ENCODE measurements around the gene TNS1. TPM values are rescaled to one million over a fixed set of nuclear protein-coding genes. Genes with fewer than 3 reads are reported as not detected.
"Not testable (repeated sequence)": the region's sequence is repeated elsewhere in the genome, so short reads cannot be mapped to it uniquely, and the experiment has no call there.

TNS1 gene
- polyA plus RNA-seq, 1 donor from 2014 or later = not detected

DNA sequence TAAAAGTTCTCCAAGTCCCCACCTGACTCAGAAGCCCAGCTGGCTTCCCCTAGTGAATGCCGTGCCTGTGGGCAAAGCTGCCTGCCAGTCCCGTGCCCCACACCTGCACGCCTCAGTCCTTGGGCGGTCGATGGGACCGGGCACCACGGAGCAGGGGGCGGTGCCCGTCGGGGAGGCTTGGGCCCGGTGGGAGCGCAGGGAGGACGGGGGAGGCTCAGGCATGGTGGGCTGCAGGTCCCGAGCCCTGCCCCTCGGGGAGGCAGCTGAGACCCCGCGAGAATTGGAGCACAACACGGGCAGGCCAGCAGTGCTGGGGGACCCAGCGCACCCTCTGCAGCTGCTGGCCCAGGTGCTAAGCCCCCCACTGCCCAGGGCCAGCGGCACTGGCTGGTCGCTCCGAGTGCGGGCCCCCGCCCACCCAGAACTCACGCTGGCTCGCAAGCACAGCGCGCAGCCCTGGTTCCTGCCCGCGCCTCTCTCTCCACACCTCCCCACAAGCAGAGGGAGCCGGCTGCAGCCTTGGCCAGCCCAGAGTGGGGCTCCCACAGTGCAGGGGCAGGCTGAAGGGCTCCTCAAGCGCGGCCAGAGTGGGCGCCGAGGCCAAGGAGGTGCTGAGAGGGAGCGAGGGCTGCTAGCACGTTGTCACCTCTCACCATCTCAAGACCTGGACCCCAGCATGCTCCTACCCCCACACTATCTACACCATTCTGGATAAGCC lies 215.5 kb downstream of the TNS1 start:
- Mint-ChIP-seq H3K27ac (no peak overlapping the region), H3K4me3 (no peak overlapping the region), H3K27me3 (no peaks in the 10 kb centered on the region), H3K4me1 (peaks cover 10 to 14% (median 10%) of the 10 kb centered on the region in 3 donors), H3K36me3 (no peaks in the 10 kb centered on the region), H3K9me3 (peaks cover 0 to 8% (median 1%) of the 10 kb centered on the region in 3 donors)

DNA sequence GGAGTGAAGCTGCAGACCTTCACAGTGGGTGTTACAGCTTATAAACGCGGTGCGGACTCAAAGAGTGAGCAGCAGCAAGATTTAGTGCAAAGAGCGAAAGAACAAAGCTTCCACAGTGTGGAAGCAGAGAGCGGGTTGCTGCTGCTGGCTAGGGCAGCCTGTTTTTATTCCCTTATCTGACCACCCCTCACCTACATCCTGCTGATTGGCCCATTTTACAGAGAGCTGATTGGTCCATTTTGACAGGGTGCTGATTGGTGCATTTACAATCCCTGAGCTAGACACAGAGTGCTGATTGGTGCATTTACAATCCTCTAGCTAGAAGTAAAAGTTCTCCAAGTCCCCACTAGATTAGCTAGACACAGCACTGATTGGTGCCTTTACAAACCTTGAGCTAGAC lies 216.2 kb downstream of the TNS1 start:
- H3K36me3 Mint-ChIP-seq, H3K27ac Mint-ChIP-seq, H3K27me3 Mint-ChIP-seq, H3K4me3 Mint-ChIP-seq, H3K9me3 Mint-ChIP-seq: not testable (repeated sequence)
- H3K4me1 Mint-ChIP-seq = peaks cover 8 to 14% (median 10%) of the 10 kb centered on the region in 3 donors

DNA sequence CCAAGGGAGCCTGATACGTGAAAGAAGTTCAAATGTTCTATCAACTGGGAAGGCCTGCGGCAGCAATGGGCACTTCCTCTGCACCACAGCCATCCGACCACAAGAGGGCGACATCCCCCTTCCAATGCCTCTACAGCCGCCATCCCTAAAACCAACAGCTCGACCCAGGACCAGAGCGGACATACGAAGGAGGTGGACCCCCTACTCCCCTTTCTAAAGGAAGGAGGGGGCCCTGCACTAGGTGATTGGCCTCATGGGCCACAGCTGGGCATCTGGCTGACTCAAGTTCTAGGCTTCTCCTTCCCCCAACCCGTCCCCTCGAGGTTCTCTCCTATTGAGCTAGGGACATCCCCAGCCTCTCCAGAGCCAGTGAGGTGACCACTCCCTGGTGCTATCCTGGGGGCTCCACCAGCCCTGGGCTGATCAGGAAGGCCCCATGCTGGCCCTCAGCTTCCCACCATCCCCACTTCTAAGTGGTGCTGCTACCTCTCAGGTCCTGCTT lies 217.2 kb downstream of the TNS1 start:
- peaks cover 0 to 8% (median 0%) of the 10 kb centered on the region in 3 donors for H3K9me3 Mint-ChIP-seq
- H3K27me3 Mint-ChIP-seq = no peaks in the 10 kb centered on the region
- H3K4me3 Mint-ChIP-seq = no peak overlapping the region
- no peaks in the 10 kb centered on the region for H3K36me3 Mint-ChIP-seq
- peaks cover 6 to 12% (median 7%) of the 10 kb centered on the region in 3 donors for H3K4me1 Mint-ChIP-seq
- H3K27ac Mint-ChIP-seq = no peak overlapping the region

DNA sequence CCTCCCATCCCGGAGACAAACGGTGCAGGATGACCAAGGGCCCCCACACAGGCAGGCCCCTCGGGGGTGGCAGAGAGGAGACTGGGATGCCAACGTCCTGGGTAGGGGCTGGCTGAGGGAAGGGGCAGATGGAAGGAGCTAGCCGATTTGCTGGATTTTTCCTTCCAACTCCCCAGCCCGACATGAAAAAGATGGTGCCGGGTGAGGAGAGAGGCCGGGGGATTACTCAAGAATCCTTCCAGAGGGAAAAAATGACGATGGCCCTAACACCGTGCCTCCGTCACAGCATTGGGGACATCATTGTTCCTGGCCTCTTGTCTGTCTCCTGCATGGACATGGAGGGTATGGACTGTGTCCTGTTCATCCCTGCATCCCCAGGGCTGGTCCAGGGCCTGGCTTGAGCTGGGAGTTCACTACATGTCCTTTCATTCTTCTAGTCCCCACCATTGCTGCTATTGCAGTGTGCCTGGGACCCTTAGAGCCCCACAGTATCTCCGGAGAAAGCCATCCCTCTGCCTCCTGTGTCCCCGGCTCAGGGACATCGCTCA lies 217.7 kb downstream of the TNS1 start:
- no peaks in the 10 kb centered on the region for H3K27me3 Mint-ChIP-seq
- no peaks in the 10 kb centered on the region for H3K36me3 Mint-ChIP-seq
- no peak overlapping the region for H3K27ac Mint-ChIP-seq
- H3K4me3 Mint-ChIP-seq = no peak overlapping the region
- peaks cover 3 to 6% (median 4%) of the 10 kb centered on the region in 3 donors for H3K4me1 Mint-ChIP-seq
- H3K9me3 Mint-ChIP-seq = peaks cover 0 to 8% (median 0%) of the 10 kb centered on the region in 3 donors

DNA sequence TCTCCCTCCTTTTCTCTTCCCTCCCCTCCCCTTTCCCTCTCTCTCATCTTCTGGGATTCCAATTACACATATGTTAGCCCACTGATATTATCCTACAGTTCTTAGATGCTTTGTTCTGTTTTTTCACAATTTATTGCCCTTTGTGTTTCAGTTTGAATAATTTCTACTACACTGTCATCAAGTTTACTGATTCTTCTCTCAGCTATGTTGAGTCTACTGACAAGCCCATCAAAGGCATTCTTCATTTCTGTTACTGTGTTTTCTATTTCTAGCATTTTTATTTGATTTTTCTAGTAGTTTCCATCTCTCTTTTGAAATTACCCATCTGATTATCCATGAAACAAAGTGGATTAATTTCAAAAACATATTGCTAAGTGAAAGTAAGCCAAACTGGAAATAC lies 219.6 kb downstream of the TNS1 start:
- peaks cover 0 to 8% (median 0%) of the 10 kb centered on the region in 3 donors for H3K9me3 Mint-ChIP-seq
- H3K4me3 Mint-ChIP-seq = no peak overlapping the region
- peaks cover 3 to 5% (median 3%) of the 10 kb centered on the region in 3 donors for H3K4me1 Mint-ChIP-seq
- H3K36me3 Mint-ChIP-seq = no peaks in the 10 kb centered on the region
- peaks cover under 1% of the 10 kb centered on the region for H3K27me3 Mint-ChIP-seq
- no peak overlapping the region for H3K27ac Mint-ChIP-seq

- H3K9me3 Mint-ChIP-seq = peaks cover 0 to 9% (median 5%) of the 10 kb centered on the region in 3 donors
- H3K4me1 Mint-ChIP-seq = no peaks in the 10 kb centered on the region
- no peak overlapping the region for H3K27ac Mint-ChIP-seq
- peaks cover 3% of the 10 kb centered on the region for H3K27me3 Mint-ChIP-seq
- H3K36me3 Mint-ChIP-seq = peaks cover 2% of the 10 kb centered on the region
- no peak overlapping the region for H3K4me3 Mint-ChIP-seq
Measured at GRCh38 chr2:217777906-217778305, 224.9 kb downstream of the TNS1 start.

- Mint-ChIP-seq H3K27ac (no peak overlapping the region), H3K27me3 (peaks cover 3% of the 10 kb centered on the region)
Measured at GRCh38 chr2:217776631-217777030, 226.2 kb downstream of the TNS1 start.

GRCh38 chr2:217775920-217776503 lies 226.8 kb downstream of the TNS1 start:
- H3K4me1 Mint-ChIP-seq = no peaks in the 10 kb centered on the region
- H3K4me3 Mint-ChIP-seq = no peak overlapping the region
- peaks cover 2% of the 10 kb centered on the region for H3K36me3 Mint-ChIP-seq
- H3K27me3 Mint-ChIP-seq = peaks cover 4% of the 10 kb centered on the region
- peaks cover 0 to 6% (median 5%) of the 10 kb centered on the region in 3 donors for H3K9me3 Mint-ChIP-seq
- no peak overlapping the region for H3K27ac Mint-ChIP-seq

More at GRCh38 chr2:217776631-217777030, 226.2 kb downstream of the TNS1 start:
- Mint-ChIP-seq H3K36me3 (peaks cover 2% of the 10 kb centered on the region), H3K9me3 (peaks cover 0 to 6% (median 5%) of the 10 kb centered on the region in 3 donors), H3K4me3 (no peak overlapping the region), H3K4me1 (no peaks in the 10 kb centered on the region)

GRCh38 chr2:217774232-217774631 lies 228.6 kb downstream of the TNS1 start:
- Mint-ChIP-seq H3K27ac (no peak overlapping the region), H3K9me3 (peaks cover 0 to 6% (median 5%) of the 10 kb centered on the region in 3 donors), H3K36me3 (peaks cover 2% of the 10 kb centered on the region), H3K27me3 (peaks cover 10% of the 10 kb centered on the region), H3K4me1 (no peaks in the 10 kb centered on the region), H3K4me3 (no peak overlapping the region)

GRCh38 chr2:217773539-217773938 lies 229.3 kb downstream of the TNS1 start:
- Mint-ChIP-seq H3K27me3 (peaks cover 10% of the 10 kb centered on the region), H3K4me1 (no peaks in the 10 kb centered on the region)

GRCh38 chr2:217766356-217766755 lies 236.4 kb downstream of the TNS1 start:
- H3K9me3 Mint-ChIP-seq = peaks cover 0 to 20% (median 17%) of the 10 kb centered on the region in 3 donors
- no peaks in the 10 kb centered on the region for H3K4me1 Mint-ChIP-seq
- no peak overlapping the region for H3K27ac Mint-ChIP-seq
- H3K4me3 Mint-ChIP-seq = no peak overlapping the region
- H3K27me3 Mint-ChIP-seq = peaks cover 14% of the 10 kb centered on the region
- peaks cover 6% of the 10 kb centered on the region for H3K36me3 Mint-ChIP-seq

More at GRCh38 chr2:217773539-217773938, 229.3 kb downstream of the TNS1 start:
- no peak overlapping the region for H3K4me3 Mint-ChIP-seq
- H3K9me3 Mint-ChIP-seq = peaks cover 0 to 6% (median 5%) of the 10 kb centered on the region in 3 donors
- no peak overlapping the region for H3K27ac Mint-ChIP-seq
- H3K36me3 Mint-ChIP-seq = peaks cover 2% of the 10 kb centered on the region

DNA sequence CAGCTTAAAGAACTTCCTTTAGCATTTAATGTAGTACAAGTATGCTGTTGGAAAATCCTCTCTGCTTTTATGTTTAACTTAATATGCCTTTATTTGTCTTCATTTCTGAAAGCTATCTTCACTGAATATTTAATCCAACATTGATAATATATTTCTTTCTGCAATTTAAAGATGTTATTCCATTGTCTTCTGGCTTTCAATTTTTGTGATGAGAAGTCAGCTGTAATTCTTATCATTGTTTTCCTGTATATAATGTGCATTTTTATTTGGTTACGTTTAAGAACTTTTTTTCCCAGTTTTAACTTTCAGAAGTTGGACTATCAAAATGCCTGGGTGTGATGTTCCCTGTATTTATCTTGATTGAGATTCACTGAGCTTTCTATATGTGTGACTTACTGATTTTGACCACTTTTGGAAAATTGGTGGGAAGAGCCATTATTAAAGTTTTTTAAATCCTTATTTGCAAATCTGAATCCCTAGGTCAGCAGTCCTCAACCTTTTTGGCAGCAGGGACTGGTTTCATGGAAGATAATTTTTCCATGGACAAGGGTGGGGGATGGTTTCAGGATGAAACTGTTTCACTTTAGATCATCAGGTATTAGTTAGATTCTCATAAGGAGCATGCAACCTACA lies 241.0 kb downstream of the TNS1 start:
- Mint-ChIP-seq H3K36me3 (peaks cover 7% of the 10 kb centered on the region), H3K4me1 (peaks cover 0 to 1% (median 0%) of the 10 kb centered on the region in 3 donors), H3K9me3 (peaks cover 2 to 24% (median 20%) of the 10 kb centered on the region in 3 donors), H3K27ac (no peak overlapping the region), H3K27me3 (peaks cover 12% of the 10 kb centered on the region), H3K4me3 (no peak overlapping the region)

DNA sequence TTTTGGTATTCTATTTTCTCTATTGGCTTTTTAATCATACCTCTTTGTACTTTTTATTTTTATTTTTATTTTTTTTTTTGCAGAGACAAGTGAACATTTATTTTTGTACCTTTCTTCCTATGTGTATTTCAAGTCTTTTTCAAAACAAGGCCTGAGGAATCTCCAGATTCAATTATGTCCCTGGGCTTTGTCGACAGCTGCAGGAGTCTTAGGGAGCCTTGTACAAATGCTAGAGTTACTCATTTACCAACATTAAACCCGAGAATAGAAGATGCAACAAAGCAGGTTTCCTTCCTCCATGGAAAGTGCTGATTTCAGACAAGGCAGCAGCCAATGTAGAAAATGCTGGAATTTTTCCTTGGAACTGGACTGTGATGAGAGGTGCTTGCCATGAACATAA lies 242.8 kb downstream of the TNS1 start:
- no peak overlapping the region for H3K27ac Mint-ChIP-seq
- H3K36me3 Mint-ChIP-seq = peaks cover 6% of the 10 kb centered on the region
- peaks cover 12% of the 10 kb centered on the region for H3K27me3 Mint-ChIP-seq
- peaks cover 0 to 4% (median 1%) of the 10 kb centered on the region in 3 donors for H3K4me1 Mint-ChIP-seq
- H3K4me3 Mint-ChIP-seq = no peak overlapping the region
- H3K9me3 Mint-ChIP-seq = peaks cover 2 to 21% (median 19%) of the 10 kb centered on the region in 3 donors

GRCh38 chr2:217757108-217757463 lies 245.7 kb downstream of the TNS1 start:
- peaks cover 19% of the 10 kb centered on the region for H3K27me3 Mint-ChIP-seq
- peaks cover 2 to 9% (median 8%) of the 10 kb centered on the region in 3 donors for H3K9me3 Mint-ChIP-seq
- H3K4me1 Mint-ChIP-seq = peaks cover 0 to 4% (median 3%) of the 10 kb centered on the region in 3 donors
- peak overlapping the region in 1 of 4 donors; percentile 2 for H3K4me3 Mint-ChIP-seq
- peaks cover 4% of the 10 kb centered on the region for H3K36me3 Mint-ChIP-seq
- H3K27ac Mint-ChIP-seq = no peak overlapping the region
